IMR-90 (cell line): ENCODE results near the gene DUSP28. TPM values are rescaled to one million over a fixed set of nuclear protein-coding genes. Genes with fewer than 3 reads are reported as not detected.

Source experiments
- ATAC-seq: fragments of 200-7000 bp; cut with Tn5 transposase; 2 replicates; pipeline ENCODE4 v1.9.1; 2020; ENCODE audit warnings: low read depth, mild to moderate bottlenecking, moderate library complexity
- BruUV-seq: library from RNA; stranded (reverse); fragments of 400-500 nt; replicated peaks from 2 replicates; lab custom pipeline; 2021; lab: Mats Ljungman, UMichigan
- CTCF ChIA-PET: fragments of 300-600 bp; formaldehyde crosslinking; extraction: SDS; loops from one replicate; lab custom pipeline; 2021; ENCODE audit warnings: antibody characterized with exemption; lab: Yijun Ruan, JAX
- POLR2A ChIA-PET: fragments of 300-600 bp; sonication (Branson Sonifier 250); formaldehyde crosslinking; loops from one replicate; lab custom pipeline; 2022; ENCODE audit warnings: antibody characterized with exemption; ENCODE audit not compliant: unreplicated experiment; lab: Charles Lee
- DNase-seq: peaks from one replicate; pipeline ENCODE4 v3.0.0; 2013
- H2AFZ ChIP-seq: replicated peaks from 2 replicates; pipeline ENCODE3; 2013; ENCODE audit warnings: low read length, mild to moderate bottlenecking; ENCODE audit not compliant: poor library complexity
- H2AK5ac ChIP-seq: 2 replicates; pipeline ENCODE4 v1.6.1; 2013; ENCODE audit warnings: low read depth, low read length, inconsistent platforms
- H2AK9ac ChIP-seq: replicated peaks from 2 replicates; pipeline ENCODE3; 2013; ENCODE audit warnings: mild to moderate bottlenecking, low read depth, low read length, moderate library complexity; ENCODE audit not compliant: poor library complexity
- H2BK120ac ChIP-seq: 2 replicates; pipeline ENCODE4 v1.6.1; 2013; ENCODE audit warnings: low read depth, low read length, inconsistent platforms
- H2BK15ac ChIP-seq: 3 replicates; pipeline ENCODE4 v1.6.1; 2013; ENCODE audit warnings: low read depth, low read length, inconsistent platforms
- H2BK20ac ChIP-seq: 2 replicates; pipeline ENCODE4 v1.6.1; 2013; ENCODE audit warnings: low read depth, mild to moderate bottlenecking, inconsistent platforms, low read length, moderate library complexity
- H2BK5ac ChIP-seq: 2 replicates; pipeline ENCODE4 v1.6.1; 2013; ENCODE audit warnings: mild to moderate bottlenecking, low read depth, low read length, inconsistent platforms; ENCODE audit not compliant: poor library complexity, severe bottlenecking
- H3K14ac ChIP-seq: replicated peaks from 2 replicates; pipeline ENCODE4 v1.6.1; 2013; ENCODE audit warnings: low read depth, low read length, inconsistent platforms
- H3K18ac ChIP-seq: 2 replicates; pipeline ENCODE4 v1.6.1; 2013; ENCODE audit warnings: low read depth, low read length, control low read depth
- H3K23ac ChIP-seq: 2 replicates; pipeline ENCODE4 v1.6.1; 2013; ENCODE audit warnings: low read depth, low read length, inconsistent platforms
- H3K27ac ChIP-seq: 2 replicates; pipeline ENCODE4 v1.5.1; 2013; ENCODE audit warnings: mild to moderate bottlenecking, control low read depth, low read length; ENCODE audit not compliant: insufficient read depth
- H3K27me3 ChIP-seq: 2 replicates; pipeline ENCODE4 v1.6.1; 2013; ENCODE audit warnings: low read length; ENCODE audit not compliant: control insufficient read depth, insufficient read depth
- H3K36me3 ChIP-seq: 2 replicates; pipeline ENCODE4 v1.6.1; 2013; ENCODE audit warnings: low read length, mixed read lengths; ENCODE audit not compliant: control insufficient read depth, insufficient read depth
- H3K4ac ChIP-seq: 2 replicates; pipeline ENCODE4 v1.6.1; 2013; ENCODE audit warnings: low read depth, low read length, inconsistent platforms
- H3K4me1 ChIP-seq: 2 replicates; pipeline ENCODE4 v1.6.1; 2013; ENCODE audit warnings: low read length, mixed read lengths; ENCODE audit not compliant: control insufficient read depth, insufficient read depth
- H3K4me2 ChIP-seq: 2 replicates; pipeline ENCODE4 v1.6.1; 2013; ENCODE audit warnings: low read depth, mild to moderate bottlenecking, control low read depth, low read length, moderate library complexity
- H3K4me3 ChIP-seq: 2 replicates; pipeline ENCODE4 v1.5.1; 2013; ENCODE audit warnings: low read depth, mild to moderate bottlenecking, control low read depth, low read length, moderate library complexity; ENCODE audit not compliant: insufficient read depth
- H3K56ac ChIP-seq: 2 replicates; pipeline ENCODE4 v1.6.1; 2013; ENCODE audit warnings: low read length, inconsistent platforms; ENCODE audit not compliant: insufficient read depth; ENCODE audit errors: extremely low read depth
- H3K79me1 ChIP-seq, 2 experiments: 2 replicates each; pipeline ENCODE4 v1.6.1; 2013; ENCODE audit warnings: low read length in 2 of 2, inconsistent platforms in 1 of 2, low read depth in 1 of 2
- H3K9ac ChIP-seq: 2 replicates; pipeline ENCODE4 v1.6.1; 2013; ENCODE audit warnings: low read depth, low read length, control low read depth
- H3K9me1 ChIP-seq: 2 replicates; pipeline ENCODE4 v1.6.1; 2013; ENCODE audit warnings: low read length, inconsistent platforms; ENCODE audit not compliant: insufficient read depth
- H3K9me3 ChIP-seq: 2 replicates; pipeline ENCODE4 v1.6.1; 2013; ENCODE audit warnings: low read length; ENCODE audit not compliant: control insufficient read depth, insufficient read depth
- H4K20me1 ChIP-seq: 2 replicates; pipeline ENCODE4 v1.6.1; 2013; ENCODE audit warnings: low read length, inconsistent platforms; ENCODE audit not compliant: insufficient read depth
- H4K5ac ChIP-seq: 2 replicates; pipeline ENCODE4 v1.6.1; 2013; ENCODE audit warnings: mild to moderate bottlenecking, low read depth, low read length, control low read depth
- H4K8ac ChIP-seq, 2 experiments: 2 replicates each; pipeline ENCODE4 v1.6.1; 2013; ENCODE audit warnings: low read depth in 2 of 2, low read length in 2 of 2, control low read depth in 1 of 2, inconsistent platforms in 1 of 2
- H4K91ac ChIP-seq: 2 replicates; pipeline ENCODE4 v1.6.1; 2013; ENCODE audit warnings: low read depth, low read length, inconsistent platforms; ENCODE audit not compliant: insufficient read depth
- CTCF ChIP-seq: conservative IDR thresholded peaks from 2 replicates; pipeline ENCODE4 v1.5.1; 2012; ENCODE audit warnings: mild to moderate bottlenecking, low read depth, low read length, improper control_type of control experiment
- MAFK ChIP-seq: IDR thresholded peaks from 2 replicates; pipeline ENCODE4 v1.6.1; 2012; ENCODE audit warnings: low read depth, low read length, improper control_type of control experiment
- MAZ ChIP-seq: IDR thresholded peaks from 2 replicates; pipeline ENCODE4 v1.6.1; 2012; ENCODE audit warnings: low read depth, mild to moderate bottlenecking, low read length, improper control_type of control experiment, moderate library complexity, borderline replicate concordance
- MXI1 ChIP-seq: IDR thresholded peaks from 2 replicates; pipeline ENCODE4 v1.6.1; 2012; ENCODE audit warnings: low read depth, mild to moderate bottlenecking, low read length, moderate library complexity, borderline replicate concordance
- NFE2L2 ChIP-seq: fragments of 150-350 bp; IDR thresholded peaks from 2 replicates; pipeline ENCODE4 v1.6.1; 2016; ENCODE audit warnings: low read depth, mild to moderate bottlenecking, low read length
- POLR2A ChIP-seq: IDR thresholded peaks from 2 replicates; pipeline ENCODE4 v1.6.1; 2012; ENCODE audit warnings: mild to moderate bottlenecking, low read depth, low read length
- RCOR1 ChIP-seq: IDR thresholded peaks from 2 replicates; pipeline ENCODE4 v1.6.1; 2012; ENCODE audit warnings: mild to moderate bottlenecking, low read length, improper control_type of control experiment; ENCODE audit not compliant: insufficient replicate concordance
- RFX5 ChIP-seq: IDR thresholded peaks from 2 replicates; pipeline ENCODE4 v1.8.0; 2012; ENCODE audit warnings: low read depth, mild to moderate bottlenecking, low read length, moderate library complexity
- USF2 ChIP-seq: fragments of 150-350 bp; IDR thresholded peaks from 2 replicates; pipeline ENCODE4 v1.6.1; 2017; ENCODE audit warnings: mild to moderate bottlenecking, antibody characterized with exemption, low read length, low read depth
- WGBS, 2 experiments: methylation state at CpG; one replicate each; pipeline versions ENCODE4 v1.1.5 to v1.1.7; 2013; ENCODE audit warnings: missing lambda C conversion rate in 2 of 2; ENCODE audit not compliant: insufficient read length in 1 of 2; ENCODE audit errors: extremely low coverage in 2 of 2; 5-methylcytosine and 5-hydroxymethylcytosine counted together
- dilution Hi-C: fragments of 300-500 bp; cut with HindIII; formaldehyde crosslinking; loops from one replicate; pipeline ENCODE4 v1.14.3; 2018; ENCODE audit warnings: low sequenced_read_pairs; ENCODE audit not compliant: unreplicated experiment
- in situ Hi-C: fragments of 300-500 bp; cut with MboI; formaldehyde crosslinking; loops from 3 replicates; pipeline ENCODE4 v1.14.3; 2019; ENCODE audit warnings: low sequenced_read_pairs, inconsistent platforms, mixed read lengths
- intact Hi-C: fragments of 100-400 bp; cut with micrococcal nuclease; formaldehyde crosslinking; loops from 2 replicates; pipeline ENCODE4 v1.10.0; 2022
- polyA plus RNA-seq, 3 experiments: library from polyadenylated mRNA; depleted of rRNA; stranded (reverse); fragments of >200 nt; gene quantifications; 2 replicates each; pipeline ENCODE4 v1.2.3, GENCODE V29; 2012; ENCODE audit warnings: low replicate concordance in 1 of 3
- total RNA-seq: library from RNA; depleted of rRNA; stranded (reverse); fragments of >200 nt; gene quantifications from 2 replicates; pipeline ENCODE4 v1.2.3, GENCODE V29; 2012

The DUSP28 gene
- total and polyA plus RNA-seq, 2 of the 4 experiments (the other 2 are of a cell fraction): 1.1 to 3.3 TPM

GRCh38 chr2:240591784-240592183 is 31.6 kb downstream of the DUSP28 start:
- no peak overlapping the region for H4K8ac ChIP-seq
- no peak overlapping the region for H2AK5ac ChIP-seq
- DNase-seq (no peak), ATAC-seq (no peak)
- H3K4me2 ChIP-seq: no peak overlapping the region
- H3K9me1 ChIP-seq: peaks cover 10% of the 10 kb centered on the region; the same call in 1 of the 2 replicates
- no peak for TF ChIP-seq MAFK
- TF ChIP-seq RCOR1: no peak
- no peak for TF ChIP-seq MXI1
- no peak for TF ChIP-seq RFX5
- TF ChIP-seq USF2: no peak
- TF ChIP-seq POLR2A: no peak
- no peak for TF ChIP-seq MAZ
- no peak for TF ChIP-seq NFE2L2
- TF ChIP-seq CTCF: no peak
- no peak overlapping the region for H3K14ac ChIP-seq
- dilution Hi-C loops: no loop called here
- H3K27me3 ChIP-seq: no peaks in the 10 kb centered on the region
- peaks cover 7% of the 10 kb centered on the region; the same call in 1 of the 2 replicates for H3K4me1 ChIP-seq
- H4K91ac ChIP-seq: no peak overlapping the region
- no peak overlapping the region for H3K18ac ChIP-seq
- H3K9ac ChIP-seq: no peak overlapping the region
- H2AK9ac ChIP-seq: no peak overlapping the region
- H3K4ac ChIP-seq: no peak overlapping the region
- H3K36me3 ChIP-seq: peaks cover 25% of the 10 kb centered on the region
- H3K4me3 ChIP-seq: no peak overlapping the region
- H2BK5ac ChIP-seq: no peak overlapping the region
- in situ Hi-C loops: no loop called here
- no peak overlapping the region for H2AFZ ChIP-seq
- H3K27ac ChIP-seq: no peak overlapping the region
- H4K20me1 ChIP-seq: peaks cover 10% of the 10 kb centered on the region
- peaks cover 12 to 48% of the 10 kb centered on the region in 2 experiments for H3K79me1 ChIP-seq
- no peak overlapping the region for H3K56ac ChIP-seq
- BruUV-seq: no TSS peak
- no peak overlapping the region for H2BK15ac ChIP-seq
- ChIA-PET POLR2A (no interaction called here), CTCF (no interaction called here)
- H3K9me3 ChIP-seq: no peaks in the 10 kb centered on the region
- H2BK20ac ChIP-seq: no peak overlapping the region
- no peak overlapping the region for H2BK120ac ChIP-seq
- H4K5ac ChIP-seq: no peak overlapping the region
- no peak overlapping the region for H3K23ac ChIP-seq
- WGBS, 2 experiments: 96% methylated on average over 9 of the region's 13 CpGs; no CpG with 5 or more reads in 1 of the 2 experiments
- intact Hi-C loops: no loop called here
